ENCODE data around the gene PATL2.
"Not testable (repeated sequence)": the region's sequence is repeated elsewhere in the genome, so short reads cannot be mapped to it uniquely, and the experiment has no call there.

PATL2 gene

DNA sequence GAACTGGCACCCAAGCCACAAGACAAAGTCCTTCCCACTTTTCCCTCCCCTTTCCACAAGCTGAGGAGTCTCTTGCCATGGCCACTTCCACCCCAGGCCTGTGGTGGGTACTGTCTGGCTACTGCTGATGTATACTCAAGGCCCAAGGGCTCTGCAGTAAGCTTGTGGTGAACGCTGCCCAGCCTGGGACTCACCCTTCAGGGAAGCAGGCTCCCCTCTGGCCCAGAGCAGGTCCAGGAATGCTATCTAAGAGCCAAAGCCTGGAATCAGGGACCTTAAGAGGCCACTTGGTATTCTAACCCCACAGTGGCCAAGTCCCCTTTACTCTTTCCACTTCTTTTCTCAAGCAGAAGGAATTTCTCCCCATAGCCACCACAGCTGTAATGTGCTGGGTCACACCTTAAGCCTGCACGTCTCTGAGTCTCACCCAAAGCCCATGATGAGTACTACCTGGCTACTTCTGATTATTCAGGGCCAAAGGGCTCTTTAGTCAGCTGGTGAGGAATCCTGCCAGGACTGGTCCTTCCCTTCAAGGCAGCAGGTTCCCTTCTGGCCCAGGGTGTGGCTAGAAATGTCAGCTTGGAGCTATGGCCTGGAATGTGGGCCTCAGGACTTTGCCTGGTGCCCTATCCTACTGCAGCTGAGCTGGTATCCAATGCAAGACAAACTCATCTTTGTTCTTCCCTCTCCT is 4.0 kb downstream of the PATL2 start:
- Histone ChIP-seq H3K36me3 (replicated peaks) (peaks cover 3% of the 10 kb centered on the region), H3K27ac (no peak overlapping the region), H3K27me3 (replicated peaks) (no peaks in the 10 kb centered on the region), H3K4me3 (ENCODE audit: low read depth, low read length) (no peak overlapping the region)
- in situ Hi-C loops (cut with HindIII; ENCODE audit: low pct_ligation_motif_present, low sequenced_read_pairs): no loop called here
- no peak for TF ChIP-seq CTCF (IDR thresholded peaks at IDR 0.05; ENCODE audit: low read depth, low read length, missing control alignments)
- DNase-seq: no peak

- no peak for DNase-seq
- Histone ChIP-seq H3K27me3 (replicated peaks) (no peaks in the 10 kb centered on the region), H3K36me3 (replicated peaks) (no peaks in the 10 kb centered on the region), H3K4me3 (ENCODE audit: low read depth, low read length) (no peak overlapping the region), H3K27ac (no peak overlapping the region)
- no peak for TF ChIP-seq CTCF (IDR thresholded peaks at IDR 0.05; ENCODE audit: low read depth, low read length, missing control alignments)
- in situ Hi-C loops (cut with HindIII; ENCODE audit: low pct_ligation_motif_present, low sequenced_read_pairs): no loop called here
Measured at GRCh38 chr15:44706401-44706800, 4.7 kb downstream of the PATL2 start.

DNA sequence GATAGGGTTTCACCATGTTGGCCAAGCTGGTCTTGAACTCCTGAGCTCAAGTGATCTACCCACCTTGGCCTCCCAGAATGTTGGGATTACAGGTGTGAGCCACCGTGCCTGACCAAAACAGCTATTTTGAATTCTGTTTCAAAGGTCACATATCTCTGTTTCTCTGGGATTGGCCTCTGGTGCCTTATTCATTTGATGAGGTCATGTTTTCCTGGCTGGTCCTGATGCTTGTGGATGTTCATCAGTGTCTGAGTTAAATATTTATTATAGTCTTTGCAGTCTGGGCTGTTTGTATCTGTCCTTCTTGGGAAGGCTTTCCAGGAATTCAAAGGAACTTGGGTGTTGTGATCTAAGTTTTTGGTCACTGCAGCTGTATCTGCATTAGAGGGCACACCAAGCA is 5.1 kb downstream of the PATL2 start:
- no peak for TF ChIP-seq CTCF (IDR thresholded peaks at IDR 0.05; ENCODE audit: low read depth, low read length, missing control alignments)
- DNase-seq: no peak
- H3K27me3 ChIP-seq (replicated peaks): no peaks in the 10 kb centered on the region
- no peak overlapping the region for H3K27ac ChIP-seq
- H3K4me3 ChIP-seq (ENCODE audit: low read depth, low read length): no peak overlapping the region
- no peaks in the 10 kb centered on the region for H3K36me3 ChIP-seq (replicated peaks)
- in situ Hi-C loops (cut with HindIII; ENCODE audit: low pct_ligation_motif_present, low sequenced_read_pairs): no loop called here

DNA sequence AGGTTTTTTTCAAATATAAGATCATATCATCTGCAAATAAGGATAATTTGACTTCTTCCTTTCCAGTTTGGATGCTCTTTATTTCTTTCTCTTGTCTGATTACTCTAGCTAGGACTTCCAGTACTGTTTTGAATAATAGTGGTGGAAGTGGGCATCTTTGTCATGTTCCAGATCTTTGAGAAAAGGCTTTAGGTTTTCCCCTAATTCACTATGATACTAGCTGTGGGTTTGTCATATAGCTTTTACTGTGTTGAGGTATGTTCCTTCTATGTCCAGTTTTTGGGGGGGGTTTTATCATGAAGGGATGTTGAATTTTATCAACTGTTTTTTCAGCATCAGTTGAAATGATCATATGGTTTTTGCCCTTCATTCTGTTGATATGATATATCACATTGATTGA is 10.4 kb downstream of the PATL2 start:
- in situ Hi-C loops (cut with HindIII; ENCODE audit: low pct_ligation_motif_present, low sequenced_read_pairs); H3K27ac ChIP-seq; H3K36me3 ChIP-seq (replicated peaks); H3K4me3 ChIP-seq (ENCODE audit: low read depth, low read length); DNase-seq; H3K27me3 ChIP-seq (replicated peaks): not testable (repeated sequence)

- Histone ChIP-seq H3K27ac (no peak overlapping the region), H3K27me3 (replicated peaks) (peaks cover 3% of the 10 kb centered on the region), H3K36me3 (replicated peaks) (no peaks in the 10 kb centered on the region), H3K4me3 (ENCODE audit: low read depth, low read length) (no peak overlapping the region)
- no peak for TF ChIP-seq CTCF (IDR thresholded peaks at IDR 0.05; ENCODE audit: low read depth, low read length, missing control alignments)
- no peak for DNase-seq
- in situ Hi-C loops (cut with HindIII; ENCODE audit: low pct_ligation_motif_present, low sequenced_read_pairs): no loop called here
Measured at GRCh38 chr15:44698641-44699040, 12.5 kb downstream of the PATL2 start.

DNA sequence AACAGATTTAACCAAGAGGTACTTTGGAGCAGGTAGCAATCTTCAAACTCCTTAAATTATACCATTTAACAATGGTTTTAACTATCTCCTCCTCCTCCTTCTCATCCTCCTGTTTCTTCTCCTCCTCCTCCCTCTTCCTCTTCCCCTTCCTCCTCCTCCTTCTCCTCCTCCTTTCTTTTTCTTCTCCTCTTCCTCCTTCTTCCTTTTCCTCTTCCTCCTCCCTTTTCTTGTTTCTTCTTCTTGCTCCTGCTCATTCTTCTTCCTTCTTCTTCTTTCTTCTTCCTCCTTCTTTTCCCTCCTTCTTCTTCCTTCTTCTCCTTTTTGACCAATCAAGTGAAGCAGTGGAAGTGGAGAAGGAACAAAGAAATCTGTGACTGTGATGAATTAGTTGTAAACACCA is 14.1 kb downstream of the PATL2 start:
- in situ Hi-C loops (cut with HindIII; ENCODE audit: low pct_ligation_motif_present, low sequenced_read_pairs): no loop called here
- no peak for TF ChIP-seq CTCF (IDR thresholded peaks at IDR 0.05; ENCODE audit: low read depth, low read length, missing control alignments)

More for the DNA sequence above, 14.1 kb downstream of the PATL2 start:
- Histone ChIP-seq H3K27me3 (replicated peaks) (peaks cover 3% of the 10 kb centered on the region), H3K27ac (no peak overlapping the region), H3K4me3 (ENCODE audit: low read depth, low read length) (no peak overlapping the region), H3K36me3 (replicated peaks) (no peaks in the 10 kb centered on the region)
- no peak for DNase-seq
